Fibroblast of the aortic adventitia (primary cell): ENCODE results near the gene VPS45. TPM values are rescaled to one million over a fixed set of nuclear protein-coding genes. Genes with fewer than 3 reads are reported as not detected.
A peak's percentile ranks its signal among the peaks of the same experiment; 100 is the strongest.
"Not testable (repeated sequence)": the region's sequence is repeated elsewhere in the genome, so short reads cannot be mapped to it uniquely, and the experiment has no call there.

ENCODE experiments used
- DNase-seq: peaks from one replicate; pipeline ENCODE4 v3.0.0-alpha.2; 2010; ENCODE audit warnings: low read depth
- H3K4me3 ChIP-seq: 2 replicates; pipeline ENCODE4 v1.5.1; 2011; ENCODE audit warnings: low read depth, mild to moderate bottlenecking, control low read depth, low read length, moderate library complexity
- CTCF ChIP-seq: IDR thresholded peaks from 2 replicates; pipeline ENCODE4 v1.5.1; 2011; ENCODE audit warnings: mild to moderate bottlenecking, low read length, control low read depth, inconsistent platforms; ENCODE audit not compliant: insufficient read depth
- total RNA-seq: library from RNA; depleted of rRNA; stranded (reverse); fragments of >200 nt; gene quantifications from 2 replicates; pipeline ENCODE4 v1.2.3, GENCODE V29; 2012; ENCODE audit warnings: low replicate concordance

The VPS45 gene
- total RNA-seq, 1 donor: 47.8 TPM

GRCh38 chr1:150138044-150138443, 70.5 kb downstream of the VPS45 start:
- no peak for TF ChIP-seq CTCF
- H3K4me3 ChIP-seq: no peak overlapping the region
- no peak for DNase-seq

DNA sequence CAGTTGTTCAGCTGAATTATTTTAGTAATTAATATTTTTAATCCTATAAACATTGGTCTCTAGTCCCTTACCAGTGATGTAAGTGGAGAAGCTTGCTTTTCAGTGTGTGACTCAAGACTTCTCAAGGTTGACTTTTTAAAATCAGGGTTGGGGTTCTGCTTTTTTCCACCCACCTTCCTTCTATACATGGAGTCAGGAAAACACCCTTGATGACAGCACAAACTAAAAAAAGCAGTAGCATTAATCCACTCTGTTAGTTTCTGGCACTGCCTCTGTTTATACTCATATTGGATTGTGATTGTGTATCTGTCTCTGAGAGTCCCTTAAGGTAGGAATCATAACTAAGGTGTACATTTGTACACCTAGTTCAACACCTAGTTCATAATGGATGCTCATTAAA, 73.9 kb downstream of the VPS45 start:
- no peak overlapping the region for H3K4me3 ChIP-seq
- no peak for DNase-seq
- TF ChIP-seq CTCF: no peak

DNA sequence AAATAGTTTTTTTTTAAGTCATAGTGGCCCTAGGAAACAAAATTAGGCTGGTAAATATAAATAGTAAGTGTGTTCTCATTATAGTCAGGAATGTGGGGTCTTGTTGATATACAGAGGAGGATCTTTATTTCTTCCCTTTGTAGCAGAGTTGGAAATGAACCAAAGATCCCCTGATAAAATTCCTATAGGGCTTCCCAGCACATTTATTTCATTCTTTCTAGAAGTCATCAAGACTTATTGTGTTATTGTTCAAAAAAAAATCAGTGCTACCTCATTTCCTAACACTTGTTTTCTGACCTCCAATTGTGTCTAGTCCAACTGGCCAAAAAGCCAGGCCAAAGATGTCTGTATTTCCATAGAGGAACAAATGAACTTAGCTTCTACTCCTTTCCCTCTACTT, 74.5 kb downstream of the VPS45 start:
- DNase-seq: no peak
- TF ChIP-seq CTCF: no peak
- H3K4me3 ChIP-seq: no peak overlapping the region

- TF ChIP-seq CTCF: no peak
- no peak overlapping the region for H3K4me3 ChIP-seq
- DNase-seq: no peak
Observed at GRCh38 chr1:150144606-150145005, 77.0 kb downstream of the VPS45 start.

DNA sequence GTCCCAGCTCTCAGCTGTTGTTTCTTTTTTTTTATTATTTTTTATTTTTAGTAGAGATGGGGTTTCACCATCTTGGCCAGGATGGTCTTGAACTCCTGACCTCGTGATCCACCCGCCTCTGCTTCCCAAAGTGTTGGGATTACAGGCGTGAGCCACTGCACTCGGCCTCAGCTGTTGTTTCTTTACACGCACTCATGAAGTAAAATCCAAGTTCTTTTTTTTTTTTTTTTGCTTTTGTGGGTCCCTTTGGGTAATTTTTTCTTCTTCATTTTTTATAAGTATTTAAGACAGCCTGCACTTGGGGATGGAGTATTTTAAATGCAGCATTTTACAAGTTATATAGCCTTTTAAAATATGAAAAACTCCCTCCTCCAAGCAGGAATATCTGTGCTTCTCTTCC, 78.4 kb downstream of the VPS45 start:
- DNase-seq, H3K4me3 ChIP-seq: not testable (repeated sequence)

- no peak for TF ChIP-seq CTCF
- H3K4me3 ChIP-seq: no peak overlapping the region
- DNase-seq: no peak
Observed at GRCh38 chr1:150146849-150147542, 79.4 kb downstream of the VPS45 start.

GRCh38 chr1:150148837-150149270, 81.3 kb downstream of the VPS45 start:
- TF ChIP-seq CTCF: no peak
- peak overlapping the region; percentile 69 for H3K4me3 ChIP-seq
- DNase-seq: no peak
